Esophagus squamous epithelium (tissue), 4 donors: ENCODE measurements around the gene SLC16A14.

Experiments used
- POLR2A ChIP-seq, 4 donors: fragments of 450-650 bp; IDR thresholded peaks; one replicate each; pipeline ENCODE4 v1.6.1; 2017; ENCODE audit warnings: antibody characterized with exemption in 4 of 4, mild to moderate bottlenecking in 4 of 4, moderate library complexity in 3 of 4
- TF ChIP-seq, protein P1 (sequence below), 6 experiments: fragments of 450-650 bp in 4 of 6; fragments of 200-600 bp in 2 of 6; sonication (generic) in 2 of 6; IDR thresholded peaks; one replicate each; pipeline ENCODE4 v1.5.1; 2016 to 2019; ENCODE audit warnings: antibody characterized with exemption in 6 of 6, mild to moderate bottlenecking in 4 of 6, moderate library complexity in 4 of 6

DNA sequence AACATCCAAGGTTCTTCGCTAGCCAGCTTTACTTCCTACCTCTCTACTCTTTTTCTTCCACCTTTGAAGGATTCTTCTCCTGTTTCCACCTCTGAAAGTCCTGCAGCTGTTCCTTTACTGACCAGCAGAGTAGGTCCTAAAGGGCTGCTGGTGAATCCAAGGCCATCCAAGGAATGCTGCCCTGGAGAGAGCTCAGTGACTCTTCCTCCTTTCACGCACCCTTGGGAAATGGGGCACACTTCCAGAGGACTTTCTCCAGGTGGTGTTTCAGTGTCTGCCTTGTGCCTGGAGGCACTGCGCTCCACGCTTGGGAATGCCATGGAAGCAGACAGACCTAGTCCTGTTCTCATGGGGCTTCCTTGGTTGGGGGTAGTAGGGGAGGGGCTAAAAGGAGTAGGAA is 45.4 kb downstream of the SLC16A14 start:
- TF ChIP-seq, protein P1, sequence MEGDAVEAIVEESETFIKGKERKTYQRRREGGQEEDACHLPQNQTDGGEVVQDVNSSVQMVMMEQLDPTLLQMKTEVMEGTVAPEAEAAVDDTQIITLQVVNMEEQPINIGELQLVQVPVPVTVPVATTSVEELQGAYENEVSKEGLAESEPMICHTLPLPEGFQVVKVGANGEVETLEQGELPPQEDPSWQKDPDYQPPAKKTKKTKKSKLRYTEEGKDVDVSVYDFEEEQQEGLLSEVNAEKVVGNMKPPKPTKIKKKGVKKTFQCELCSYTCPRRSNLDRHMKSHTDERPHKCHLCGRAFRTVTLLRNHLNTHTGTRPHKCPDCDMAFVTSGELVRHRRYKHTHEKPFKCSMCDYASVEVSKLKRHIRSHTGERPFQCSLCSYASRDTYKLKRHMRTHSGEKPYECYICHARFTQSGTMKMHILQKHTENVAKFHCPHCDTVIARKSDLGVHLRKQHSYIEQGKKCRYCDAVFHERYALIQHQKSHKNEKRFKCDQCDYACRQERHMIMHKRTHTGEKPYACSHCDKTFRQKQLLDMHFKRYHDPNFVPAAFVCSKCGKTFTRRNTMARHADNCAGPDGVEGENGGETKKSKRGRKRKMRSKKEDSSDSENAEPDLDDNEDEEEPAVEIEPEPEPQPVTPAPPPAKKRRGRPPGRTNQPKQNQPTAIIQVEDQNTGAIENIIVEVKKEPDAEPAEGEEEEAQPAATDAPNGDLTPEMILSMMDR (IDR thresholded peaks at IDR 0.05), result no peak
- TF ChIP-seq POLR2A (IDR thresholded peaks at IDR 0.05), result no peak
